NCI-H187 (cell line): ENCODE data around the gene HDAC4.

Source experiments
- DNase-seq, 2 experiments: peaks; one replicate each; lab custom pipeline; 2025; lab: John Stamatoyannopoulos, UW

Gene HDAC4

GRCh38 chr2:239026711-239027361 is 374.0 kb downstream of the HDAC4 start:
- DNase-seq: no peak

- no peak for DNase-seq
Observed at GRCh38 chr2:239025951-239026461, 374.8 kb downstream of the HDAC4 start.

GRCh38 chr2:239025096-239025801 is 375.6 kb downstream of the HDAC4 start:
- DNase-seq: no peak

GRCh38 chr2:239024226-239024625 is 376.6 kb downstream of the HDAC4 start:
- DNase-seq: no peak

- DNase-seq: no peak
Observed at GRCh38 chr2:239022437-239023260, 378.2 kb downstream of the HDAC4 start.

GRCh38 chr2:239021651-239022436 is 379.0 kb downstream of the HDAC4 start:
- no peak for DNase-seq

GRCh38 chr2:239021224-239021623 is 379.6 kb downstream of the HDAC4 start:
- DNase-seq: no peak

GRCh38 chr2:239020541-239021041 is 380.2 kb downstream of the HDAC4 start:
- DNase-seq: no peak

- DNase-seq: no peak
Observed at GRCh38 chr2:239019183-239019581, 381.6 kb downstream of the HDAC4 start.

- DNase-seq: no peak
Observed at GRCh38 chr2:239018271-239019182, 382.3 kb downstream of the HDAC4 start.

GRCh38 chr2:239017491-239018098 is 383.2 kb downstream of the HDAC4 start:
- no peak for DNase-seq

GRCh38 chr2:239015901-239016675 is 384.7 kb downstream of the HDAC4 start:
- no peak for DNase-seq

- no peak for DNase-seq
Observed at GRCh38 chr2:239015218-239015900, 385.5 kb downstream of the HDAC4 start.

GRCh38 chr2:239014458-239015217 is 386.2 kb downstream of the HDAC4 start:
- no peak for DNase-seq

- DNase-seq: no peak
Observed at GRCh38 chr2:239013678-239013976, 387.2 kb downstream of the HDAC4 start.

GRCh38 chr2:239012936-239013677 is 387.7 kb downstream of the HDAC4 start:
- no peak for DNase-seq

GRCh38 chr2:239012228-239012627 is 388.6 kb downstream of the HDAC4 start:
- DNase-seq: no peak
